ENCODE results near the gene TTLL7.

GRCh38 chr1:83834621-83835264 lies 164.2 kb downstream of the TTLL7 start:
- TF ChIP-seq, protein P1, sequence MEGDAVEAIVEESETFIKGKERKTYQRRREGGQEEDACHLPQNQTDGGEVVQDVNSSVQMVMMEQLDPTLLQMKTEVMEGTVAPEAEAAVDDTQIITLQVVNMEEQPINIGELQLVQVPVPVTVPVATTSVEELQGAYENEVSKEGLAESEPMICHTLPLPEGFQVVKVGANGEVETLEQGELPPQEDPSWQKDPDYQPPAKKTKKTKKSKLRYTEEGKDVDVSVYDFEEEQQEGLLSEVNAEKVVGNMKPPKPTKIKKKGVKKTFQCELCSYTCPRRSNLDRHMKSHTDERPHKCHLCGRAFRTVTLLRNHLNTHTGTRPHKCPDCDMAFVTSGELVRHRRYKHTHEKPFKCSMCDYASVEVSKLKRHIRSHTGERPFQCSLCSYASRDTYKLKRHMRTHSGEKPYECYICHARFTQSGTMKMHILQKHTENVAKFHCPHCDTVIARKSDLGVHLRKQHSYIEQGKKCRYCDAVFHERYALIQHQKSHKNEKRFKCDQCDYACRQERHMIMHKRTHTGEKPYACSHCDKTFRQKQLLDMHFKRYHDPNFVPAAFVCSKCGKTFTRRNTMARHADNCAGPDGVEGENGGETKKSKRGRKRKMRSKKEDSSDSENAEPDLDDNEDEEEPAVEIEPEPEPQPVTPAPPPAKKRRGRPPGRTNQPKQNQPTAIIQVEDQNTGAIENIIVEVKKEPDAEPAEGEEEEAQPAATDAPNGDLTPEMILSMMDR (IDR thresholded peaks at IDR 0.05), result no peak
- TF ChIP-seq POLR2A (IDR thresholded peaks at IDR 0.05), result no peak

All from Peyer's patch (tissue), 4 donors.